Measurements from ENCODE around the gene USP31. TPM values are rescaled to one million over a fixed set of nuclear protein-coding genes. Genes with fewer than 3 reads are reported as not detected.

Gene USP31
- total and polyA plus RNA-seq, 2 of the 13 experiments (the other 11 are each of a cell fraction or from before 2014, with no cell fraction given) = 22.5 to 23.3 TPM

DNA sequence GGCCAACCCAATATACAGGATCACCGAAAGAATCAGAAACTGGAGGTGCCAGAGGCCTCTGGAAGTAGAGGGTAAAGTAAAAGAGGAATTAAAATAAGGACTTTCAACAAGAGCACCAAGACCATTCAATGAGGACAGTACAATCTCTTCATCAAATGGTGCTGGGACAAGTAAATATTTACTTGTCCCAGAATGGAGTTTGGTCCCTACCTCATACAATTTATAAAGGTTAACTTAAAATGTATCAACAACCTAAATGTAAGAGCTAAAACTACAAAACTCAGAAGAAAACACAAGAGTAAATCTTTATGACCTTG lies 56.5 kb downstream of the USP31 start (continued):
- TF ChIP-seq, protein P1, sequence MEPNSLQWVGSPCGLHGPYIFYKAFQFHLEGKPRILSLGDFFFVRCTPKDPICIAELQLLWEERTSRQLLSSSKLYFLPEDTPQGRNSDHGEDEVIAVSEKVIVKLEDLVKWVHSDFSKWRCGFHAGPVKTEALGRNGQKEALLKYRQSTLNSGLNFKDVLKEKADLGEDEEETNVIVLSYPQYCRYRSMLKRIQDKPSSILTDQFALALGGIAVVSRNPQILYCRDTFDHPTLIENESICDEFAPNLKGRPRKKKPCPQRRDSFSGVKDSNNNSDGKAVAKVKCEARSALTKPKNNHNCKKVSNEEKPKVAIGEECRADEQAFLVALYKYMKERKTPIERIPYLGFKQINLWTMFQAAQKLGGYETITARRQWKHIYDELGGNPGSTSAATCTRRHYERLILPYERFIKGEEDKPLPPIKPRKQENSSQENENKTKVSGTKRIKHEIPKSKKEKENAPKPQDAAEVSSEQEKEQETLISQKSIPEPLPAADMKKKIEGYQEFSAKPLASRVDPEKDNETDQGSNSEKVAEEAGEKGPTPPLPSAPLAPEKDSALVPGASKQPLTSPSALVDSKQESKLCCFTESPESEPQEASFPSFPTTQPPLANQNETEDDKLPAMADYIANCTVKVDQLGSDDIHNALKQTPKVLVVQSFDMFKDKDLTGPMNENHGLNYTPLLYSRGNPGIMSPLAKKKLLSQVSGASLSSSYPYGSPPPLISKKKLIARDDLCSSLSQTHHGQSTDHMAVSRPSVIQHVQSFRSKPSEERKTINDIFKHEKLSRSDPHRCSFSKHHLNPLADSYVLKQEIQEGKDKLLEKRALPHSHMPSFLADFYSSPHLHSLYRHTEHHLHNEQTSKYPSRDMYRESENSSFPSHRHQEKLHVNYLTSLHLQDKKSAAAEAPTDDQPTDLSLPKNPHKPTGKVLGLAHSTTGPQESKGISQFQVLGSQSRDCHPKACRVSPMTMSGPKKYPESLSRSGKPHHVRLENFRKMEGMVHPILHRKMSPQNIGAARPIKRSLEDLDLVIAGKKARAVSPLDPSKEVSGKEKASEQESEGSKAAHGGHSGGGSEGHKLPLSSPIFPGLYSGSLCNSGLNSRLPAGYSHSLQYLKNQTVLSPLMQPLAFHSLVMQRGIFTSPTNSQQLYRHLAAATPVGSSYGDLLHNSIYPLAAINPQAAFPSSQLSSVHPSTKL (CRISPR knock-in tag; IDR thresholded peaks at IDR 0.05) = peak; percentile 74
- TF ChIP-seq, protein P2, sequence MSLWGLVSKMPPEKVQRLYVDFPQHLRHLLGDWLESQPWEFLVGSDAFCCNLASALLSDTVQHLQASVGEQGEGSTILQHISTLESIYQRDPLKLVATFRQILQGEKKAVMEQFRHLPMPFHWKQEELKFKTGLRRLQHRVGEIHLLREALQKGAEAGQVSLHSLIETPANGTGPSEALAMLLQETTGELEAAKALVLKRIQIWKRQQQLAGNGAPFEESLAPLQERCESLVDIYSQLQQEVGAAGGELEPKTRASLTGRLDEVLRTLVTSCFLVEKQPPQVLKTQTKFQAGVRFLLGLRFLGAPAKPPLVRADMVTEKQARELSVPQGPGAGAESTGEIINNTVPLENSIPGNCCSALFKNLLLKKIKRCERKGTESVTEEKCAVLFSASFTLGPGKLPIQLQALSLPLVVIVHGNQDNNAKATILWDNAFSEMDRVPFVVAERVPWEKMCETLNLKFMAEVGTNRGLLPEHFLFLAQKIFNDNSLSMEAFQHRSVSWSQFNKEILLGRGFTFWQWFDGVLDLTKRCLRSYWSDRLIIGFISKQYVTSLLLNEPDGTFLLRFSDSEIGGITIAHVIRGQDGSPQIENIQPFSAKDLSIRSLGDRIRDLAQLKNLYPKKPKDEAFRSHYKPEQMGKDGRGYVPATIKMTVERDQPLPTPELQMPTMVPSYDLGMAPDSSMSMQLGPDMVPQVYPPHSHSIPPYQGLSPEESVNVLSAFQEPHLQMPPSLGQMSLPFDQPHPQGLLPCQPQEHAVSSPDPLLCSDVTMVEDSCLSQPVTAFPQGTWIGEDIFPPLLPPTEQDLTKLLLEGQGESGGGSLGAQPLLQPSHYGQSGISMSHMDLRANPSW (CRISPR knock-in tag; IDR thresholded peaks at IDR 0.05; ENCODE audit: borderline replicate concordance) = no peak
- TF ChIP-seq CEBPG (CRISPR knock-in tag; IDR thresholded peaks at IDR 0.05) = no peak
- no peak for TF ChIP-seq ZBTB20 (CRISPR knock-in tag; IDR thresholded peaks at IDR 0.05; ENCODE audit: borderline replicate concordance, low read depth)
- no peak for TF ChIP-seq ZNF841 (CRISPR knock-in tag; IDR thresholded peaks at IDR 0.05; ENCODE audit: borderline replicate concordance)
- TF ChIP-seq, protein P3, sequence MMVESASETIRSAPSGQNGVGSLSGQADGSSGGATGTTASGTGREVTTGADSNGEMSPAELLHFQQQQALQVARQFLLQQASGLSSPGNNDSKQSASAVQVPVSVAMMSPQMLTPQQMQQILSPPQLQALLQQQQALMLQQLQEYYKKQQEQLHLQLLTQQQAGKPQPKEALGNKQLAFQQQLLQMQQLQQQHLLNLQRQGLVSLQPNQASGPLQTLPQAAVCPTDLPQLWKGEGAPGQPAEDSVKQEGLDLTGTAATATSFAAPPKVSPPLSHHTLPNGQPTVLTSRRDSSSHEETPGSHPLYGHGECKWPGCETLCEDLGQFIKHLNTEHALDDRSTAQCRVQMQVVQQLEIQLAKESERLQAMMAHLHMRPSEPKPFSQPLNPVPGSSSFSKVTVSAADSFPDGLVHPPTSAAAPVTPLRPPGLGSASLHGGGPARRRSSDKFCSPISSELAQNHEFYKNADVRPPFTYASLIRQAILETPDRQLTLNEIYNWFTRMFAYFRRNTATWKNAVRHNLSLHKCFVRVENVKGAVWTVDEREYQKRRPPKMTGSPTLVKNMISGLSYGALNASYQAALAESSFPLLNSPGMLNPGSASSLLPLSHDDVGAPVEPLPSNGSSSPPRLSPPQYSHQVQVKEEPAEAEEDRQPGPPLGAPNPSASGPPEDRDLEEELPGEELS (CRISPR knock-in tag; IDR thresholded peaks at IDR 0.05) = 0 out of 2 replicates have a peak, but pooled peaks have one; percentile 42
- TF ChIP-seq POLR2AphosphoS2 (IDR thresholded peaks at IDR 0.05; ENCODE audit: low read depth, low read length) = no peak
- no peak for TF ChIP-seq AGO1 (IDR thresholded peaks at IDR 0.05; ENCODE audit: low read depth, low read length, poor library complexity, severe bottlenecking)
- TF ChIP-seq ZNF670 (CRISPR knock-in tag; IDR thresholded peaks at IDR 0.05; ENCODE audit: borderline replicate concordance) = no peak
- no peak for TF ChIP-seq SMAD3 (CRISPR knock-in tag; IDR thresholded peaks at IDR 0.05)
- no peak for TF ChIP-seq ZFP82 (CRISPR knock-in tag; IDR thresholded peaks at IDR 0.05; ENCODE audit: borderline replicate concordance)
- TF ChIP-seq, protein P4, sequence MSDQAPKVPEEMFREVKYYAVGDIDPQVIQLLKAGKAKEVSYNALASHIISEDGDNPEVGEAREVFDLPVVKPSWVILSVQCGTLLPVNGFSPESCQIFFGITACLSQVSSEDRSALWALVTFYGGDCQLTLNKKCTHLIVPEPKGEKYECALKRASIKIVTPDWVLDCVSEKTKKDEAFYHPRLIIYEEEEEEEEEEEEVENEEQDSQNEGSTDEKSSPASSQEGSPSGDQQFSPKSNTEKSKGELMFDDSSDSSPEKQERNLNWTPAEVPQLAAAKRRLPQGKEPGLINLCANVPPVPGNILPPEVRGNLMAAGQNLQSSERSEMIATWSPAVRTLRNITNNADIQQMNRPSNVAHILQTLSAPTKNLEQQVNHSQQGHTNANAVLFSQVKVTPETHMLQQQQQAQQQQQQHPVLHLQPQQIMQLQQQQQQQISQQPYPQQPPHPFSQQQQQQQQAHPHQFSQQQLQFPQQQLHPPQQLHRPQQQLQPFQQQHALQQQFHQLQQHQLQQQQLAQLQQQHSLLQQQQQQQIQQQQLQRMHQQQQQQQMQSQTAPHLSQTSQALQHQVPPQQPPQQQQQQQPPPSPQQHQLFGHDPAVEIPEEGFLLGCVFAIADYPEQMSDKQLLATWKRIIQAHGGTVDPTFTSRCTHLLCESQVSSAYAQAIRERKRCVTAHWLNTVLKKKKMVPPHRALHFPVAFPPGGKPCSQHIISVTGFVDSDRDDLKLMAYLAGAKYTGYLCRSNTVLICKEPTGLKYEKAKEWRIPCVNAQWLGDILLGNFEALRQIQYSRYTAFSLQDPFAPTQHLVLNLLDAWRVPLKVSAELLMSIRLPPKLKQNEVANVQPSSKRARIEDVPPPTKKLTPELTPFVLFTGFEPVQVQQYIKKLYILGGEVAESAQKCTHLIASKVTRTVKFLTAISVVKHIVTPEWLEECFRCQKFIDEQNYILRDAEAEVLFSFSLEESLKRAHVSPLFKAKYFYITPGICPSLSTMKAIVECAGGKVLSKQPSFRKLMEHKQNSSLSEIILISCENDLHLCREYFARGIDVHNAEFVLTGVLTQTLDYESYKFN (CRISPR knock-in tag; conservative IDR thresholded peaks at IDR 0.05) = peak; percentile 87
- TF ChIP-seq, protein P5, sequence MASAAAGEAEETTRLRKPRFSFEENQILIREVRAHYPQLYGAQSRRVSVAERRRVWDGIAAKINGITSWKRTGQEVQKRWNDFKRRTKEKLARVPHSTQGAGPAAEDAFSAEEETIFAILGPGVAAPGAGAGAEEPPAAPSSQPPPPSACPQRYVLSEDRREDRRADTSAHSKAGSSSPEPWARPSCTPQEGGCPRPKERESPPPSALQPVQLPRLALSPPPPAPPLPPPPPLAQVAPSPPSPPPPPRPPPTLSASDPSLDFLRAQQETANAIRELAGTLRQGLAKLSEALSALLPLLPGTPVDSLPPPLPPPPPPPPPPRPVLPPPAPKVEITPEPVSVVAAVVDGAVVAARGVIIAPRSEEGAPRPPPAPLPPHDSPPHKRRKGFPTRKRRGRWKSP (CRISPR knock-in tag; IDR thresholded peaks at IDR 0.05) = no peak
- TF ChIP-seq POLR2A (IDR thresholded peaks at IDR 0.05; ENCODE audit: insufficient read depth in 1 of 2, low read depth in 2 of 2, low read length in 2 of 2) = no peak
- 0 out of 2 replicates have a peak, but pooled peaks have one; percentile 22 for TF ChIP-seq GFI1 (CRISPR knock-in tag; IDR thresholded peaks at IDR 0.05; ENCODE audit: borderline replicate concordance)
- no peak for TF ChIP-seq GABPA (IDR thresholded peaks at IDR 0.05; ENCODE audit: low read depth, low read length)
- TF ChIP-seq GABPA (CRISPR knock-in tag; IDR thresholded peaks at IDR 0.05; ENCODE audit: low read depth) = no peak
- TF ChIP-seq HOXA5 (CRISPR knock-in tag; IDR thresholded peaks at IDR 0.05) = no peak

All from HepG2 (cell line).